Measurements from ENCODE around the gene TBX18.

Gene TBX18

GRCh38 chr6:84774157-84774984 lies 10.0 kb upstream of the TBX18 start:
- DNase-seq (ENCODE audit: low read depth, low spot score): peak; percentile 66
- TF ChIP-seq CTCF (IDR thresholded peaks at IDR 0.05; ENCODE audit: low read depth, low read length): peak; percentile 68
- in situ Hi-C loops (cut with HindIII; ENCODE audit: low sequenced_read_pairs): no loop called here
- peak overlapping the region; percentile 45 for H3K4me3 ChIP-seq (ENCODE audit: low read depth, low read length)

- in situ Hi-C loops (cut with HindIII; ENCODE audit: low sequenced_read_pairs): no loop called here
- TF ChIP-seq CTCF (IDR thresholded peaks at IDR 0.05; ENCODE audit: low read depth, low read length): no peak
- H3K4me3 ChIP-seq (ENCODE audit: low read depth, low read length): peak overlapping the region; percentile 45
- DNase-seq (ENCODE audit: low read depth, low spot score): peak; percentile 52
These were observed 9.2 kb upstream of the TBX18 start for GRCh38 chr6:84773431-84774156.

- no peak for TF ChIP-seq CTCF (IDR thresholded peaks at IDR 0.05; ENCODE audit: low read depth, low read length)
- H3K4me3 ChIP-seq (ENCODE audit: low read depth, low read length): peak overlapping the region; percentile 45
- no peak for DNase-seq (ENCODE audit: low read depth, low spot score)
- in situ Hi-C loops (cut with HindIII; ENCODE audit: low sequenced_read_pairs): no loop called here
These were observed 8.7 kb upstream of the TBX18 start for GRCh38 chr6:84773133-84773430.

- H3K4me3 ChIP-seq (ENCODE audit: low read depth, low read length): peak overlapping the region; percentile 45
- no peak for TF ChIP-seq CTCF (IDR thresholded peaks at IDR 0.05; ENCODE audit: low read depth, low read length)
- in situ Hi-C loops (cut with HindIII; ENCODE audit: low sequenced_read_pairs): no loop called here
- peak; percentile 46 for DNase-seq (ENCODE audit: low read depth, low spot score)
These were observed 8.2 kb upstream of the TBX18 start for GRCh38 chr6:84772428-84773132.

- in situ Hi-C loops (cut with HindIII; ENCODE audit: low sequenced_read_pairs): no loop called here
- DNase-seq (ENCODE audit: low read depth, low spot score): peak; percentile 57
- peak; percentile 13 for TF ChIP-seq CTCF (IDR thresholded peaks at IDR 0.05; ENCODE audit: low read depth, low read length)
- H3K4me3 ChIP-seq (ENCODE audit: low read depth, low read length): peak overlapping the region; percentile 45
These were observed 7.5 kb upstream of the TBX18 start for GRCh38 chr6:84771756-84772356.

- H3K4me3 ChIP-seq (ENCODE audit: low read depth, low read length): no peak overlapping the region
- no peak for TF ChIP-seq CTCF (IDR thresholded peaks at IDR 0.05; ENCODE audit: low read depth, low read length)
- in situ Hi-C loops (cut with HindIII; ENCODE audit: low sequenced_read_pairs): no loop called here
- peak; percentile 15 for DNase-seq (ENCODE audit: low read depth, low spot score)
These were observed 6.8 kb upstream of the TBX18 start for GRCh38 chr6:84771125-84771755.
